ENCODE results near the gene ACKR1.

Gene ACKR1

GRCh38 chr1:159223004-159223403, 18.3 kb downstream of the ACKR1 start:
- DNase-seq: no peak

DNA sequence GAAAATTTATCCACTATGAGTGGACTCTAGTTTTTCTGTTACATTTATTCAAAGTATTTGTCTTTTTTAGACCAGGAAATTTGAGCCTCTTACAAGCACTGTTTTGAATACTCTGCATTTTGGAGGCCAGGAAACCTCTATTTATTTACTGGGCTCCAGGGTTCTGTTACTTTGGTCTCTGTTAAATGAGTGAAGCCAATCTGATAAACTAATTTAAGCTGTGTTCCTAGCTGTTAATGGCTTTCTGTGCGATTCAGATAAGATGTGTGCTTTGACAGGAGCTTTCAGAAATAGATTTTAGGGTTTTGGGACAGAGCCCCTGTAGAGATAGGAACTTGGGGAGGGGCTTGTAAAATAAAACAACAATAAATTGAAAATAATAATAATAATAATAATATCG, 23.9 kb downstream of the ACKR1 start:
- DNase-seq: no peak

DNA sequence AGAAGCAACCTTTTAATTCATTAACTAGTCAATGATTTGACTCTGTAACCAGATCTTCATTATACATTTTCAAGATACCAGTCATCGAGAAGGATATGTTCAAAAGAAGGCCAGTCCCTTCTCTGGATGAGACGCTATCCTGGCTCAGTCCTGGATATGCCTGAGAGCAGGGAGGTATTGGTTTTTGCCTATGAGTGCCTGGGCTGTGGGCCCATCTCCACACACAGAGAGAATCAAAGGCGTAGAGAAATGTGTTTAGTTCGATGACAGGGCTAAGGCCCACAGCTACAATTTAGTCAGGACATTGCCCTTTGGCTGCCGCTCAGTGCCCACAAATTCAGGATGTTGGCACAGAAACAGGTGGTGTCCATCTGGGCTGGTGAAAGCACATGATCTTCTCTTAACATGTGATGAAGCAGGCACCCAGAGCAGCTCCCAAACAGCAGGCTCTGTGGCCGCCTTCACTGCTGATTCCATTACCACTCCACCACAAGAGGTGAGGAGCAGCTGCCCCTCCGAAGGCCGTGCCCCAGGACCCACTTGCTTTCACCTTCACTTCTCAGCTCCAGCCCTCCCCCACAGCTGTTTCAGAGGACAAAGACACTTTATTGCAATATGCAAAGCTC, 24.7 kb downstream of the ACKR1 start:
- DNase-seq: no peak

DNA sequence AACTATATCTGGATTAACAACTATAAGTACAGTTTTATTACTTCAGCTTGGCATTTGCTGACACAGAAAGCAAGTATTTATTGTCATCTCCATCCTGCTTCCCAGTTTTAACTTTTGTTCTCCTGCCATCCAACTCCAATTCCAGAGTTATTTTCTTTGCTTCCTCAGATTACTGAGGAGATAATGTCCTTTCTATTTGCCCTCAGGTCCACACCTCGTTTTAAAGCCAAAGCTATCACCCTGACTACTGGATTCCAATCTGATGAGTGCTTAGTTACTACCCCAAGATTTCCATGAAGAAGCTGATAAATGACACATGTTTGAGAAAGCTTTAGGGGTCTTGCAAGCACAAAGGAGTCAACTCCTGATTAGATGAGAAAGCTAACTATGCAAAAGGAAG, 25.2 kb downstream of the ACKR1 start:
- no peak for DNase-seq

GRCh38 chr1:159239551-159240220, 35.0 kb downstream of the ACKR1 start:
- DNase-seq: no peak

- no peak for DNase-seq
Measured at GRCh38 chr1:159247266-159247665, 42.6 kb downstream of the ACKR1 start.

DNA sequence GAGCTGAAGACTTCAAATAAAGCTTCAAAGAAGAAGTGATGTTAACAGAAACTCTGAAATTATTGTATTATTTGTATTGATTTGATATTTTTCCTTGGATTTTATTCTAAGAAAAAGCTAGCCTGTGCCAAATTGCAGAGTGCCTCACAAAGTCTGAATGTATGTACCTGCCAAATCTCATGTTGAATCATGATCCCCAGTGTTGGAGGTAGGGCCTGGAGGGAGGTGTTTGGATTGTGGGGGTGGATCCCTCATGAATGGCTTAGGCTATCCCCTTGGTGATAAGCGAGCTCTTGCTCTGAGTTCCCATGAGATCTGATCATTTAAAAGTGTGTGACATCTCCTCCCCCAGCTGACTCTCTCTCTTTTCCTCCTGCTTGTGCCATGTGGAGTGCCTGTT, 43.6 kb downstream of the ACKR1 start:
- no peak for DNase-seq

DNA sequence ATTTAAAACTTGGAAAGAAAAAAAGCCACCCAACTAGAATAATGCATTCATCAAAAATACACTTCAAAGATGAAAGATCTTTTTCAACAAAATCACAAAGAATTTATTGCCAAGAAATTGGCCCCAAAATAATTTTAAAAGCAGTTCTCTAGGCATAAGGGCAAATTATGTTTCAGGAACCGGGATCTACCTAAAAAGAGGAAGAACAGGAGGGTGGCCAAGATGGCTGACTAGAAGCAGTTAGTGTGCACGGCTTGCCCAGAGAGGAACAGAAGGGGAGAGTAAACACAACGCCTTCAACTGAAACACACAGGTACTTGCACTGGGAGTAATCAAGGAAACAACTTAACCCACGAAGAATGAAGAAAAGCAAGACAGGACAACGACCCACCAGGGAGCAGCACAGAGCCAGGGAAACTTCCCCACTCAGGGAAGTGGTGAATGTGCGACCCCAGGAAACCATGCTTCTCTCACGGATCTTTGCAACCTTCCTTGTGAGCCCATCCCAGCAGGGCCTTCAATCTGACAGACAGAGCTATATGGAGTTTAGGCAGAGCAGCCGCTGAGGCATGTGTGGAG, 46.1 kb downstream of the ACKR1 start:
- no peak for DNase-seq

All from CD4-positive, alpha-beta T cell treated with Interleukin-17A for 4 hours (primary cell).